HG03060 (cell line): ENCODE results near the gene PNKD.

ENCODE experiments used
- ATAC-seq: cut with Tn5 transposase; IDR thresholded peaks from one replicate; pipeline ENCODE4 v1.9.1; 2021; ENCODE audit warnings: low read depth, moderate number of reproducible peaks; ENCODE audit not compliant: unreplicated experiment

PNKD gene

DNA sequence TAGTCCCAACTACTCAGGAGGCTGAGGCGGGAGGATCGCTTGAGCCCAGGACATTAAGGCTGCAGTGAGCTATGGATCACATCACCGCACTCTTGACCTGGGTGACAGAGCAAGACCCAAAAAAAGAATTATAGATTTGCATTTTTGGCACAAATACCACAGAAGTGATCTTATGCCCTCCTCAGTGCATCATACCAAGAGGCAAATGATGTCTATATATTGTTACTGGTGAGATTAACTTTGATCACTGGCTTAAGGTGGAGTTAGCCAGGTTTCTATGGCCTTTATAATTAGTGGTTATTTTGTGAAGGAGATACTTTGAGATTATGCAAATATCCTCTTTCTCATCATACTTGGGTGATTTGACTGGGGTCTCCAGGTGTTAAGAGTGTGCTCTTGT lies 64.2 kb downstream of the PNKD start:
- no peak for ATAC-seq

DNA sequence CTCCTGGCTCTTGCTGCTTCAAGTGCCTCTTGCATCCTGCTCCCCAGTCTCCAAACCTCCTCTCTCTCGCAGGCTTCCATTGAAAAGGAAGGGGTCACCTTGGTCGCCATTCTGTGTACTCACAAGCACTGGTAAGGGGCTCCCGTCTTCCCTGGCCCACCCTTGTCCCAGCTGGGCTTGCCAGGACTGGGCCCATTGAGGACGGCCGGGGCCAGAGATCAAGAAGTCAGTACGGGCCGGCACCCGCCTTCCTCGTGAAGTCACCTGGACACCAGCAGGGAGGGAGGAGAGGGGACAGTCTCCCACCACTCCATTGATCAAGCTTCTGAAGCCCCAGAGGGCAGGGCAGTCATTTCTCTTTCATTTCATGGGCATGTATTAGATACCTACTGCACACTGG lies 70.3 kb downstream of the PNKD start:
- ATAC-seq = no peak

DNA sequence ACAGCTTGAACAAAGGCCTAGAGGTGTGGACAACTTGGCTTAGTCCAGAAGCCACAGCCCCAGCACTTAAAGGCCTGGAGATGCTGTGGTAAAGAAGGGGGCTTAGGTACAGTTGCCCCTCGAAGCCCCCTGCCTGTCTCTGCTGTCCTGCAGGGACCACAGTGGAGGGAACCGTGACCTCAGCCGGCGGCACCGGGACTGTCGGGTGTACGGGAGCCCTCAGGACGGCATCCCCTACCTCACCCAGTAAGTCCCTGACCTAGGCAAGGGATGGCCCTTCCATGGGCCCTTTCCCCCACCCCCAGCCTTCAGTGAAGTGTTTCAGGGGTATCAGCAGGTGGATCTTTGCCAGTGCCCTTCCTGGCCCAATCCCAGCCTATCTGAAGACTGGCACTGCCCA lies 71.1 kb downstream of the PNKD start:
- no peak for ATAC-seq

DNA sequence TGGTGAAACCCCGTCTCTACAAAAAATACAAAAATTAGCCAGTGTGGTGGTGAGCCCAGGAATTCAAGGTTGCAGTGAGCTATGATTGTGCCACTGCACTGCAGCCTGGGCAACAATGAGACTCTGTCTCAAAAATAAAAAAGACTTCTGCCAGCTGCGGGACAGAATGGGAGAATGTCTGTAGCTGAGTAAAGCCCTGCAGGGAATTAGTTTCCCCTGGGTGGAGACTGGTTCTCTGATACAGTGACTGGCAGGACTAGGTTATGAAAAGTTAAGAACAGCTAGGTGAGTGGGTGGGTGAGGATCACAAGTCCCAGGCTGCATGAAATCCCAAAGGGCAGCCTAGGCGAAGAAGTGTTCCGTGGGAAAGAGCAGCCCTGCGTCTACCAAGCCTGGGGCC lies 72.5 kb downstream of the PNKD start:
- no peak for ATAC-seq

DNA sequence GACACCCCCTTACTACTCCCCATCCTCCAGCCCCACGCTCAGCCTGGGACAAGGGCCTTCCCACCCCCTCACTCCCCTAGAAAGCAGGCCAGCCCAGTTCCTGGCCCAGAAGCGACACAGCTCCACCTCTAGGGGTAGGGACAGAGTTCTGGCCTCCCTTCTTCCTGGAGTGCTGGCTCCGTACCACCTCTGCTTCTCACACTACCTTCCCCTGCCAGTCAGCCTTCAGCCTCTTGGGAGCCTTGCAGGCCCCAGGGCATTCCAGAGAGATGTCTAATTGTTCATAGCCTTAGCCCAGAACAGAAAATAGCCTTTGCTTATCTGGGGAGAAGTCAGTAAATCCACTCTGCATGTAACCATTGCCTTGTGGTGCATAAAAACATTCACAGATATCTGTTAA lies 73.3 kb downstream of the PNKD start:
- no peak for ATAC-seq

DNA sequence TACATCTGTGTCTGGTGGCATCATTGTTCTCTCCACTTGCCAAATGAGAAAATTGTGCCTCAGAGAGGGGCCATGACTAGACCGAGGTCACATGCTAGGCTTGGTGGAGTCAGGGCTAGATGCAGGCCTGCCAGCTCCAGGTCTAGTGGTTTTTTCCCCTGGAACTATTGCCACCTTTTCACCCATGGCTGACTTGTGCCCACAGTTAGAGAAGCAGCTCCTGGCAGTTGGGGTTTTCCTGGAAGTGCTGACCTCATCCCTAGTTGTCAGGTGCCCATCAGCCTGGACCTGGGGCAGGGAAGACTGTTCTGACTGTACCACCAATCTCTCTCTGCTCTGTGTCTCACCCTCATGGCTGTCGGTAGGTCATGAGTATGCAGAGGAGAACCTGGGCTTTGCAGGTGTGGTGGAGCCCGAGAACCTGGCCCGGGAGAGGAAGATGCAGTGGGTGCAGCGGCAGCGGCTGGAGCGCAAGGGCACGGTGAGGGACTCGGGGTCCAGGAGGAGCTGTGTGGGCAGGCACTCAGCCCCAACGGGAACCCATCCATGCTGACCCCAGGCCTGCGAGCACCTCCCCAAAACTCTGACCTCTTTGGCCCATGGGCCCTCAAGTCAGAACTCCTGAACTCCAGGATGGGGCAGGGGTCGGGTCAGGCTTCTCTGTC lies 73.9 kb downstream of the PNKD start:
- no peak for ATAC-seq

DNA sequence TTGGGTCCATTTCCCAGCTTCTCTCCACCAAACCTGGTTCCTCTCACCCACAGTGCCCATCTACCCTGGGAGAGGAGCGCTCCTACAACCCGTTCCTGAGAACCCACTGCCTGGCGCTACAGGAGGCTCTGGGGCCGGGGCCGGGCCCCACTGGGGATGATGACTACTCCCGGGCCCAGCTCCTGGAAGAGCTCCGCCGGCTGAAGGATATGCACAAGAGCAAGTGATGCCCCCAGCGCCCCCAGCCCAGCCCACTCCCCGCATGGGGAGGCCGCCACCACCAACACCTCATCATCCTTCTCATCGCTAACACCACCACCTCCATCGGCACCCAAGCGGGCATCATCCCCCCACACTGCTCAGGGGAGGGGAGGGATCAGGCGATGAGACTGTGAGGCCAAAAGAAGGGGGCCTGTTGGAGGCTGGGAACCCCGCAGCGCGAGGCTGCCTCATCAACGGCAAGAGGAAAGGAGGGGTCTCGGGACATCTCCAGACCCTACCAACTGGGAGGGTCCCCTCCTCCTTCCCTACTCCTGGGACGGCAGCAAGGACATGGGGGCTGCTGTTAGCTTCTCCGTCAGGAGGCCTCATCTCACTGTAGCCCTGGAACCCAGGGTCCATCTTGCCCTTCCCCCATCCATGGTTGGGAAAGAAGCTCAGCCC lies 74.6 kb downstream of the PNKD start:
- ATAC-seq = no peak

DNA sequence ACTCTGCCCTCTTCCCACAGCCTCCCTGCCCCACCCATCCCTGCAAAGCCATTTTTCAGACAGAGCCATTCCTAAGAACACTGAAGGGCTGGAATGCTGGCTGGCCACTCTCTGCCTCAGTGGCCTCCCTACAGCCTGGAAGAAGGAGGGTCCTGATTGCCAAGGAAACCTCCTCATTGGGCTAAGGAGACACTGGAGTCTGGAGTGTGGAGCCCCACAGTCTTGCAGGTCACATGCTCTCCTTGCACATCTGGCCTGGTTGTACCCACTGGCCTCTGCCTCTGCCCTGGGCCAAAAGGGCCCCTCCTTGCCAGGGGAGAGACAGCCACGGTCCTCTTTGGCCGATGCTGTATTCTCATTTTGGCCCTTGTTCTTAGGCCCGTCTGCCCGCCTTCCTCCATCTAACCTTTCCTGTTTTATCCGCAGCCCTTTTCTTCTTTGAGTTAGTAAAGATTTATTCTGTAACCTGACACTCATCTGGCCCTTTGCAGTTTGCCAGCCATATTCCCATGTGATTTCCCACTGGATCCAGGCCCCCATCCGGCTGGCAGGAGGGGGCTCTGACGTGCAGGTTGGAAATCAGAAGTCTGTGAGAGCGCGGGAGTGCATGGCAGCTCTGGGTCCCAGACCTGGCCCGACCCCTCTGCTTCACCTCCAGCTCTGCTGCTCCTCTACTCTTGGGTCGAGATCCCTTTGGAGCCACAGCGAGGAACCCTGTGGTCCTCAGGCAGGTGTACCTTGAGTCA lies 75.3 kb downstream of the PNKD start:
- no peak for ATAC-seq

DNA sequence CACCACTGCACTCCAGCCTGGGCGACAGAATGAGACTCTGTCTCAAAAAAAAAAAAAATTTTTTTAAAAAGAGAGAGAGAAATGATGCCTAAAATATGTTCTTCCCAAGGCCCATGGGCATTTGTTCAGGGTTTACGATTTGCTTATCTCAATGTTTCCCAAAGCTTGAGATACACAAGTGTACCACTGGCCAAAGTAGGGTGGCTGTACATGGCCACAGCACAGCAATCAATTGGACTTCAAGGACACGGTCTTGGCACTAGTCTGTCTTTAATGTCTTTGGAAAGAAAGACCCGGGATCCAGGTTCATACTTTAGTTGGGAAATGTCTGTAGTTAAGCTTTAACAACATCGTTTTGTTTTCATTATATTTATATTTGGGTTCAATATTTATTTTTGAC lies 76.9 kb downstream of the PNKD start:
- ATAC-seq = no peak

DNA sequence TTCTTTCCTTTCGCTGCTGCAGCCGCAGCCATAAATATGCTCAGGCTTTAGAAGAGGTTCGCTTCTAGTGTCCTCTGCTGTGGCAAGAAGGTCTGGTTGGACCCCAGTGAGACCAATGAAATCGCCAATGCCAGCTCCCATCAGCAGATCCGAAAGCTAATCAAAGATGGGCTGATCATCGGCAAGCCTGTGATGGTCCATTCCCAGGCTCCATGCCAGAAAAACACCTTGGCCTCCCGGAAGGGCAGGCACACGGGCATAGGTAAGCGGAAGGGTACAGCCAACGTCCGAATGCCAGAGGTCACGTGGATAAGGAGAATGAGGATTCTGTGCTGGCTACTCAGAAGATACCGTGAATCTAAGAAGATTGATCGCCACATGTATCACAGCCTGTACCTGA lies 83.7 kb downstream of the PNKD start:
- no peak for ATAC-seq

DNA sequence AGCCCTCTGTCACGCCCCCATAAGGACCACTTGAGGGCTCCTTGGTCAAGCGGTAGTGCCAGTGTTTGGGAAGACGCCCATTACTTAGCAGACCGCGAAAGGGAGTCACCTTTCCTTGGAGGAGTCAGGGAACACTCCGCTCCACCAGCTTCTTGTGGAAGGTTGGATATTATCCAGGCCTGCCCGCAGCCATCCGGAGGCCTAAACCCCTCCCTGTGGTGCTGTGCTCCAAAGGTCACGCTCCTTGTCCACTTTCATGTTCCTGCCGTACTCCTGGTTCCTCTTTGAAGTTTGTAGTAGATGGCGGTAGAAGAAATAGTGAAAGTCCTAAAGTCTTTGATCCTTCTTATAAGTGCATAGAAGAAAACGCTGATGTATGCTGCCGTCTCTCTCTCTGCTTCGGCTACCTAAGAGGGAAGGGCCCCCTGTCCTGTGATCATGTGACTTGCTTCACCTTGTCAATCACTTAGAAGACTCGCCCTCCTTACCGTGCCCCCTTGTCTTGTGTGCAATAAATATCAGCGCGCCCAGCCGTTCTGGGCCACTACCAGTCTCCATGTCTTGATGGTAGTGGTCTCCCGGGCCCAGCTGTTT lies 84.6 kb downstream of the PNKD start:
- ATAC-seq = no peak

DNA sequence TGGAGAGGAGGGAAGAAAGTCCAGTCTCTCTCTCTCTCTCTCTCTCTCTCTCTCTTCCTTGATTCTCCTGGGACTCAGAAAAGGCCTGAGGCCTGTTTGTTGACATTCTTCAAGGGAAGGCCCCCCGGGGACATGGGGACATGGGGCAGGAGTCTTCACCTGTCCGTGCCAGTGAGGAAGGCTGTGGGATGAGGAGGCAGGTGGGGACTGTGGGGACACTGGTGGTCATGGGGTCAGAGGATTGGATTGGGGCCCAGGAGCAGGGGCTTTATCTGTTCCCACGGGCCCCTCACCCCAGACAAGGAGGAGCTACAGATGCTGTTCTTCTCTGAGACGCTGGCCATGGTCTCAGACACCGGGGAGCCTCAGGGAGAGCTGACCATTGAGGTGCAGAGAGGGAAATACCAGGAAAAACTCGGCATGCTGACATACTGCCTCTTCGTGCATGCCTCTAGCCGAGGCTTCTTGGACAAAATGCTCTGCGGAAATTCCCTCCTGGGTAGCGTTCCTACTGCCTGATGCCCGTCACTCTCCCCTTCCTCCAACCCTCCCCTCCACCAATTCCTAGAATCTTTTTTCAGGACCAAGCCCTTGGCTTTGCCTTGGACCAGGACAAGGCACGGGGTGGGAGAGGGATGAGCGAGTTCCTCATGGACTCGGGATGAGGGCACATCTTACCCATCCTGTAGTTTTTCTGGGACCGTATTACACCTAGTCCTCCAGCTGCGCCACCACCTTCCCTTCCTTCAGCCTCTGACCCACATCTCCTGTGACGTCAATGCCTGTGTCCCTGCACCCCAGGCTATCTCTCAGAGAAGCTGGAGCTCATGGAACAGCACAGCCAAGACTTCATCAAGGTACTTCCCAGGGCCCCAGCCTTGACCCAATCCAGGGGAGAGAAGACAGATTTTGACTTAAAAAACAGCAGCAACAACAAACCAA lies 87.2 kb downstream of the PNKD start:
- no peak for ATAC-seq

DNA sequence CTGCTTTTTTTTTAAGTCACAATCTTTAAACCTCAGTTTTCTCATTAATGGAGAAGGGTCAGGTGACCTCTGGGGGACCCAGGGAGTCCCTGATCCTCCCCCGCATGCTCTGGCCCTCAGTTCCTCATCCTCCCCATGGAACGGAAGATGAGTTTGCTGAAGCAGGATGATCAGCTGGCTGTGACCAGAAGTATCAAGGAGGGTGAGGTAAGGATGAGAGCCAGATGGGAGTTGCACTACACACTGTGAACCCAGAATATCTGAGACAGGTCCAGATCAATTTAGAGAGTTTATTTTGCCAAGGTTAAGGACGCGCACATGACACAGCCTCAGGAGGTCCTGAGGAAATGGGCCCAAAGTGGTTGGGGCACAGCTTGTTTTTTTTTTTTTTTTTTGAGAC lies 90.1 kb downstream of the PNKD start:
- ATAC-seq = no peak

DNA sequence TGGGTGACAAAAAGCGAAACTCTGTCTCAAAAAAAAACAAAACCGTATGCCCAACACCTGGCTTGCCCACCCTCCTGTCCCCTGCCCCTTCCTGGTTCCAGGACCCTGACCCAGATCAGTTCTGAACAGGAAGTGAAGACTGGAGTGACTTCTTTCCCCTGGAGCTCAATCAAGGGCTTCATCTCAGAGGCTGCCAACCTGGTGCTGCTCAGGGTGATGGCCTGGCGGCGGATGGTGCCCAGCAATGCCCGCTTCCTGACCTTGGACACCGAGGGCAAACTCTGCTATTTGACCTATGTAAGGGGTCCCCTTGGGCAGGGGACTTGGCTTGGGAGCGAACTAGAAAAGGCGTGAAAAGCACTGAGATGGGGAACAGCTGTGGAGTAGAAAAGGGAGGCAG lies 92.3 kb downstream of the PNKD start:
- ATAC-seq = no peak

DNA sequence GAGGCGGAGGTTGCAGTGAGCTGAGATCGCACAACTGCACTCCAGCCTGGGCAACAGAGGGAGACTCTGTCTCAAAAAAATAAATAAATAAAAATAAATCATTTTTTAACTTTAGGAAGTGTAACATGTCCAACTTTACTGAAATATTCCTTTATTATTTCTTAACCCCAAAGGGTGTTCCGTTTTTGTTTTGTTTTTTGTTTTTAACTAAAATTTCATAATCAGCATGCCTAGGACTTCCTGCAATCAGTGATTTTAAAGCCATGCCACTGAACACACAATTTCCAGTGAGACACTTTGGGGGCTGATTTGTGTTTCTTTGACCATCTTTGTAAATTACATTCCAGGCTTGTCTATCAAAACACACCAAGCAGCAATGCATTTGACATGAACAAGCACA lies 93.4 kb downstream of the PNKD start:
- ATAC-seq = no peak

DNA sequence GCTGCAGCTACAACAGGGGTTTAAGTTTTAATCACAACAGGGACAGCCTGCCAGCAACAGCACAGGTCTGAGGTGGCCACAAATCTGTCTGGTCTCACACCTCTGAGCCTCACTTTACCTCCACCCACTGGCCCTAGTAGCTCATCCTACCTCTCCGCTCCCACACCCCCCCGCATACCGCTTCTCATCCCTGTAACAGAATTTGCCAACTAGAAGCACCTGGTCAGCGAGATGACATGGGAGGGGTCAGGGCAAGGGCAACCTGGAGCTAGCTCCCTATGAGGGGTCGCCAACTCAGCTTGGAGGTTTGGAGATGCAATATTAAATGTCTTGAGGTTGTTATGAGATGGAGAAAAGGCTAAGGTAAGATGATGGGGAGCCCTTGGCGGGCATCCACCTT lies 93.9 kb downstream of the PNKD start:
- no peak for ATAC-seq

DNA sequence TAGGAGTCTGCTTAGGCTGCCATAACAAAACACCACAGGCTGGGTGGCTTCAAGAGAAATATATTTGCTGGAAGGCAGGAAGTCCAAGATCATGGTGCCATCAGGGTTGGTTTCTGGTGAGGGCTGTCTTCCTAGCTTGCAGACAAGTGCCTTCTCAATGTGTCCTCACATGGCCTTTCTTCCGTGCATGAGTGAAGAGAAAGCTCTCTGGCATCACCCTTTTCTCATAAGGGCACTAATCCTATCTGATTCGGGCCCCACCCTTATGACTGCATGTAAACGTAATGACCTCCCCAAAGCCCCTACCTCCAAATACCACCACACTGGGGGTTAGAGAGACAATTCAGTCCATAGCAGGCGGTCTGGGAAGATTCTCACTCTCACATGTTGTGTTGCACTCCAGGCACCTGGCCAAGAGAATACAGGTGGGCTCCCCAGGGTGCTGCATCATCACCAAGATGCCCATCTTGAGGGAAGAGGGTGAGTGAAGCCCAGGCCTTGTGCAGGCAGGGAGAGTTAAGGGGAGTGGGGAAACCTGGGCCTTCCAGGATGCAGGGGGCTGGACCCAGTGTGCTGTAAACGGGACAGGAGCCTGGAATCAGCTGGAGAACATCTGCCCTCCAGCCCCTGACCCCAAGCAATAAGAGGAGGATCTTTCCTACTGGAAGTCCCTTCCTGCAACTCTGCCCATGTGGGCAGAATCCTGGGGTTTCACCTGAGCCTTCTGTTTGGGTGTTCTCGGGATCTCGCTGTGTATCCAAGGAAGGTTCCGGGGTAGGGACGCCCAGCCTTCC lies 96.5 kb downstream of the PNKD start:
- no peak for ATAC-seq

DNA sequence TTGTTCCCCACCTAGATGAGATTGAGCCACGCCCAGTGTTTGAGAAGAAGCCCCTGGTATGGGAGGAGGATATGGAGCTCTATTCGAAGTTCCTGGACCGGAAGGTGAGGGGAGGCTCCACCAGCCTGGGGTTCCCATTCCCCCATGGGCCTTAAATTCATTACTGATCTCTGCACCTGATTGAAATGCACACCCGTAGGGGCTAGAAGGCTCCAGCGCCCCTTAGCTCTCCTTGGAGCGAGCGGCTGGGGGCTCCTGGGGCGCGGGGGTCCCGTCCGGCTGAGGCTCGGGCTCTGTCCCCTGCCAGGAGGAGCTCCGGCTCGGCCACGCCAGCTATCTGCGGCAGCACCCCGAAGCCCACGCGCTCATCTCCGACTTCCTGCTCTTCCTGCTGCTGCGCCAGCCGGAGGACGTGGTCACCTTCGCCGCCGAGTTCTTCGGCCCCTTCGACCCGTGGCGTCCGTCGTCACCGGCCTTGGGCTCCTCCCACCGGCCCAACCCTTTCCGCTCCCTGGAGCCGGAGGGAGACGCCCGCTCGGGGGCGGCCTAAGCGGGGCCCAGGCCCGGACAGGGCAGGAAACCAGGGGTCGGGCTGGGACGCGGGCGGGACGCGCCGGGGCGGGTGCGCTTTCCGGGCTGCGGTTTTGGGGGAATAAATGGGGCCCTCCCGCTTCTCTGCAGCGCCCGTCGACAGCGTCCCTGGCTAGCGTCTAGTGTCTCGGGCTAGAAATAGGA lies 97.3 kb downstream of the PNKD start:
- ATAC-seq = no peak

DNA sequence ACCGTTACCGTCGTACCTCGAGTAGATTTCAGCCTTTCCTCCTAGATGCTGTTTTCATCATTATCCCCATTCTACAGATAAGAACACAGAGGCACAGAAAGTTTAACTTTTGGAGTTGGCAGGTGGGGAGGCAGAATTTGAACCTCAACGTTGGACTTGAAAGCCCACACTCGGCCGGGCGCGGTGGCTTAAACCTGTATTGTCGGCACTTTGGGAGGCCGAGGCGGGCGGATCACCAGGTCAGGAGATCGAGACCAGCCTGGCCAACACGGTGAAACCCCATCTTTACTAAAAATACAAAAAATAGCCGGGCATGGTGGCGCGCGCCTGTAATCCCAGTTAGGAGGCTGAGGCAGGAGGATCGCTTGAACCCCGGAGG lies 97.8 kb downstream of the PNKD start:
- no peak for ATAC-seq
